Ascending aorta (tissue), 2 donors: ENCODE results near the gene CABCOCO1. TPM values are rescaled to one million over a fixed set of nuclear protein-coding genes. Genes with fewer than 3 reads are reported as not detected.
"Not testable (repeated sequence)": the region's sequence is repeated elsewhere in the genome, so short reads cannot be mapped to it uniquely, and the experiment has no call there.

ENCODE experiments used
- DNase-seq, 2 donors: peaks; one replicate each; pipeline ENCODE4 v3.0.0-alpha.2; 2019; ENCODE audit warnings: low spot score in 2 of 2
- H3K27ac ChIP-seq, 2 donors: fragments of 200-600 bp; sonication (generic); one replicate each; pipeline ENCODE4 v1.5.1; 2016 to 2017; ENCODE audit warnings: mild to moderate bottlenecking in 1 of 2
- H3K27me3 ChIP-seq: fragments of 200-600 bp; sonication (generic); one replicate; pipeline ENCODE4 v1.5.1; 2017
- H3K36me3 ChIP-seq, 2 donors: fragments of 200-600 bp; sonication (generic); one replicate each; pipeline ENCODE4 v1.5.1; 2016
- H3K4me1 ChIP-seq, 2 donors: fragments of 200-600 bp; sonication (generic); one replicate each; pipeline ENCODE4 v1.5.1; 2016 to 2017; ENCODE audit warnings: mild to moderate bottlenecking in 1 of 2
- H3K4me3 ChIP-seq, 2 donors: fragments of 200-600 bp; sonication (generic); one replicate each; pipeline ENCODE4 v1.5.1; 2016 to 2017; ENCODE audit warnings: mild to moderate bottlenecking in 1 of 2
- H3K9me3 ChIP-seq, 2 donors: fragments of 200-600 bp; sonication (generic); one replicate each; pipeline ENCODE4 v1.5.1; 2016
- intact Hi-C: fragments of 100-400 bp; cut with DNase I; formaldehyde crosslinking; loops from one replicate; pipeline ENCODE4 v1.15.1; 2023
- total RNA-seq: library from RNA; depleted of rRNA; stranded (reverse); fragments of >200 nt; gene quantifications from one replicate; pipeline ENCODE4 v1.1.0, GENCODE V29; 2016
- TF ChIP-seq, protein P1 (sequence below), 3 experiments: fragments of 200-600 bp in 2 of 3; fragments of 450-650 bp in 1 of 3; sonication (generic) in 2 of 3; IDR thresholded peaks; one replicate each; pipeline ENCODE4 v1.5.1; 2016 to 2019; ENCODE audit warnings: antibody characterized with exemption in 3 of 3, mild to moderate bottlenecking in 1 of 3, moderate library complexity in 1 of 3

The CABCOCO1 gene
- total RNA-seq, 1 donor from 2014 or later, result not detected

DNA sequence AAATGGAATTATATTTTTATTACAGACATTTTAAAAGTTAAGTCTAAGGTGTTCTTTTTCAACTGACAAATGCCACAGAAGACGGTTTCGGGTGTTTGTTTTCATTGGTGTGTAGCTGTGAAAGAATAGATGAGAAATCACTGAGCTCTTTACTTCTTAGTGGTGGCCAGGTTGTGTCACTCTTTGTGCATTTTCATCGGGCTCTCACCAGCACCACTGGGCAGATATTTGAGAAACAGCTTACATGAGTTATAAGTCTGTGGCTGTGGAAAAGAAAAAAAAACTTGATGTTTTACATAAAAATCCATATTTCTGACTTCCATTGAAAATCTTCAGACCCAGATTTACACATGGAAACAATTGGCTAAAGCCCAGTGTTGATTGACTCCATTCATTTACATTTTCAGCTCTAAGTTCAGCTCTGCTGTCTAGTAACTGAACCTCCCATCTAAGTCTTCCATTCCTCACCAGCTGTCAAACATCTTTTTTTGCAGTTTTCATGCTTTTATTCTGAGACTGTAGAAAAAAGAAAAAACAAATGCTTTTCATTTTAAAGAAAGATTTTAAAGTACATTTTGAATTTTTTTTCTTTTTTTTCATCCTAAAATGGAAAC is 22.3 kb downstream of the CABCOCO1 start:
- DNase-seq, result no peak
- intact Hi-C loops, result no loop called here
- H3K27ac ChIP-seq, result no peak overlapping the region
- TF ChIP-seq, protein P1, sequence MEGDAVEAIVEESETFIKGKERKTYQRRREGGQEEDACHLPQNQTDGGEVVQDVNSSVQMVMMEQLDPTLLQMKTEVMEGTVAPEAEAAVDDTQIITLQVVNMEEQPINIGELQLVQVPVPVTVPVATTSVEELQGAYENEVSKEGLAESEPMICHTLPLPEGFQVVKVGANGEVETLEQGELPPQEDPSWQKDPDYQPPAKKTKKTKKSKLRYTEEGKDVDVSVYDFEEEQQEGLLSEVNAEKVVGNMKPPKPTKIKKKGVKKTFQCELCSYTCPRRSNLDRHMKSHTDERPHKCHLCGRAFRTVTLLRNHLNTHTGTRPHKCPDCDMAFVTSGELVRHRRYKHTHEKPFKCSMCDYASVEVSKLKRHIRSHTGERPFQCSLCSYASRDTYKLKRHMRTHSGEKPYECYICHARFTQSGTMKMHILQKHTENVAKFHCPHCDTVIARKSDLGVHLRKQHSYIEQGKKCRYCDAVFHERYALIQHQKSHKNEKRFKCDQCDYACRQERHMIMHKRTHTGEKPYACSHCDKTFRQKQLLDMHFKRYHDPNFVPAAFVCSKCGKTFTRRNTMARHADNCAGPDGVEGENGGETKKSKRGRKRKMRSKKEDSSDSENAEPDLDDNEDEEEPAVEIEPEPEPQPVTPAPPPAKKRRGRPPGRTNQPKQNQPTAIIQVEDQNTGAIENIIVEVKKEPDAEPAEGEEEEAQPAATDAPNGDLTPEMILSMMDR (IDR thresholded peaks at IDR 0.05), result no peak
- no peaks in the 10 kb centered on the region for H3K9me3 ChIP-seq
- H3K27me3 ChIP-seq, result no peaks in the 10 kb centered on the region
- no peak overlapping the region for H3K4me3 ChIP-seq
- H3K36me3 ChIP-seq, result no peaks in the 10 kb centered on the region
- no peaks in the 10 kb centered on the region for H3K4me1 ChIP-seq

DNA sequence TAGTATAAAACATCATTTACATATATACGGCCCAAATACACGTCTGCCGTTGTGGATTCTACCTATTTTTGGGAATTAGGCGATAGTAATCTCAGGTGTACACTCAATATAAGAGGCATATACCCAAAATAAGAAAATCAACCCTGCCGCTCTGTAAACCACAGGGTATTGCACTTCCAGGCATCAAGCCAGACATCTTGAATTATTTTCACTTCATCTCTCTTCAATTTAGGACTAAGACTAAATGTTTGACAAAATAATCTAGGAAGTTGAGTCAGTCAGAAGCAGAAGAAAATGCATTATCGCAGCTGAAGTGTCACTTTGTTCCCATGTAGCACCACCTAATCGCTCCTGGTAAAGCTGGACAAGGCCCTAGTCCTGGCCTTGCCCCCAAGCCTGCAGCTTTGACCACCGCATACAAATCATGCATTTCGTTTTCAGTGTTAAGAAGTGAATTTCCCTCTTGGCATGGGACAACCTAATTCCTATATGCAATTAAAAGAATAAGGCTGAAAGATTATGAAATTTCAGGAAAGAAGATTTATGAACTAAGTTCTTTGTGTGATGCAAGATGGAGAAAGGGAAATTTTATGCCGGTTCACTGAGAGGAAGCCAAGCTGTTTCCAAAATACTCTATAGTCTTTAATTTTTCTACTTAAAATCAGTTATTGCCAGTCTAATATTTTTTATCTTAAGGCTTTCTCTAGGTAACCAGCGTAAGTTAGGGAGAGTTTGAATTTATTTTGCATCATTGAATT is 26.0 kb downstream of the CABCOCO1 start:
- no peaks in the 10 kb centered on the region for H3K4me1 ChIP-seq
- H3K36me3 ChIP-seq, result no peaks in the 10 kb centered on the region
- TF ChIP-seq, protein P1 (IDR thresholded peaks at IDR 0.05), result no peak
- DNase-seq, result no peak
- no peaks in the 10 kb centered on the region for H3K9me3 ChIP-seq
- intact Hi-C loops, result no loop called here
- no peaks in the 10 kb centered on the region for H3K27me3 ChIP-seq
- H3K27ac ChIP-seq, result no peak overlapping the region
- H3K4me3 ChIP-seq, result no peak overlapping the region

DNA sequence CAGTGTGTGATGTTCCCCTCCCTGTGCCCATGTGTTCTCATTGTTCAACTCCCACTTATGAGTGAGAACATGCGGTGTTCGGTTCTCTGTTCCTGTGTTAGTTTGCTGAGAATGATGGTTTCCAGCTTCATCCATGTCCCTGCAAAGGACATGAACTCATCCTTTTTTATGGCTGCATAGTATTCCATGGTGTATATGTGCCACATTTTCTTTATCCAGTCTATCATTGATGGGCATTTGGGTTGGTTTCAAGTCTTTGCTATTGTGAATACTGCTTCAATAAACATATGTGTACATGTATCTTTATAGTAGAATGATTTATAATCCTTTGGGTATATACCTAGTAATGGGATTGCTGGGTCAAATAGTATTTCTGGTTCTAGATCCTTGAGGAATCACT is 28.9 kb downstream of the CABCOCO1 start:
- intact Hi-C loops, H3K4me1 ChIP-seq, H3K36me3 ChIP-seq, H3K9me3 ChIP-seq, DNase-seq, H3K27ac ChIP-seq, H3K27me3 ChIP-seq, H3K4me3 ChIP-seq: not testable (repeated sequence)

DNA sequence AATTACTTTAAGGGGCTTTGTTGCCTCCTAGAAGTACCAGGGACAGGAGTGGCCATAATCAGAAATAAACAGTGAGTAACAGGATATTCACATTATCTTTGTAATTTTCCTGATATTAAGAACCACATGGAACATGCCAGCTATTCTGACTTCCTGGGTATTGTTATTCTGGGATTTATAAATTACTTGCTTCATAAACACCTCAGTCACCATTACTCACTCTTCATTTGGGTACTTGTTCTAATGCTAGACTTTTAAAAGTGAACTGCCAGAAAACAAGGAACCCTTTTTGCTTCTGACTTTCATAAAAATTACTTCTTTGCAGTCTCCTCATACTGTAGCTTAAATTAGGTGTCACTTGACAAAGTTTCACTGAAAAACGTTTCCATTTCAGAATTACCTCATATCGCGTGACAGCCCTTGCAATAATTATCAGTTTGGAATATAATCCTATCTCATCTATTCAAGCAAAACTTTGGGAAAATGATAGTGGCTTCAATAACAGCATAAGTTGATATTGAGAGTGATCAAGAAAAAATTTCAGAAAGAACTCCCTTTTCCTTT is 29.8 kb downstream of the CABCOCO1 start:
- H3K36me3 ChIP-seq, result no peaks in the 10 kb centered on the region
- no peaks in the 10 kb centered on the region for H3K9me3 ChIP-seq
- TF ChIP-seq, protein P1 (IDR thresholded peaks at IDR 0.05), result no peak
- no peak overlapping the region for H3K27ac ChIP-seq
- H3K27me3 ChIP-seq, result no peaks in the 10 kb centered on the region
- no peak overlapping the region for H3K4me3 ChIP-seq
- intact Hi-C loops, result no loop called here
- H3K4me1 ChIP-seq, result no peaks in the 10 kb centered on the region
- DNase-seq, result no peak

DNA sequence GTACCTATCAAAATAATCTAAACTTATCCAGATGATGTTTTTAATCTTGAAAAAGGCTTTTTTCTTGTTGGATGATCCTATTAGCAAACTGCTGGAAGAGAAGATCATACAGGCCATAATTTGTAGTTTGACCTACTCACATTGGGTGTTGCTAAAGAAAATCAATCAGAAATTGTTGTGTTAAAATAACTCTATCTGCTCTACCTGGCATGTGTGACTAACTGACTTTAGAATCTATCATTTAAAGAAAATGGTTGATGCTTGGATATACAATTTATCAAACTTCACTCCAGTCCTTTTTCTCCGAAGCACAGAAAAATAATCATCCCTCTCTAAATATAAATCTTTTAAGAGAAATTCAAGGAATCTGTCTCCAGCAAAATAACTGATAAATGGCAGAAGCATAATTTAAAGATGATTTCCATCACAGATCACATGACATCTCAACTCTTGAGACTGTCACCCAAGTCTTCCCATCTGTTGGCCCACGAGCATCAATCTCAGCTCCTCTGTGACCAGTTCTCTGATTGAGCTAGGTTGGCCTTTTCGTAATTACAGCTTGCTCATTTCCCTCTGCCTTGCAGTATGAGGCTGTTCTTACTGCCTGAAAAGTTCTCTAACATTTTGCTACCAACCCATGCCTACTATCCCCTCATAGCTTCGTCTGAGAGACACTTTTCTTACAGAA is 36.4 kb downstream of the CABCOCO1 start:
- DNase-seq, result no peak
- H3K27me3 ChIP-seq, result no peaks in the 10 kb centered on the region
- no peak overlapping the region for H3K27ac ChIP-seq
- intact Hi-C loops, result no loop called here
- H3K9me3 ChIP-seq, result no peaks in the 10 kb centered on the region
- TF ChIP-seq, protein P1 (IDR thresholded peaks at IDR 0.05), result no peak
- no peaks in the 10 kb centered on the region for H3K36me3 ChIP-seq
- H3K4me1 ChIP-seq, result no peaks in the 10 kb centered on the region
- H3K4me3 ChIP-seq, result no peak overlapping the region
